HG03558 (cell line): ENCODE data around the gene KRTAP10-5.
"Not testable (repeated sequence)": the region's sequence is repeated elsewhere in the genome, so short reads cannot be mapped to it uniquely, and the experiment has no call there.

Source experiments
- ATAC-seq: cut with Tn5 transposase; IDR thresholded peaks from one replicate; pipeline ENCODE4 v1.9.1; 2021; ENCODE audit warnings: moderate number of reproducible peaks; ENCODE audit not compliant: unreplicated experiment; ENCODE audit errors: extremely low read depth

The KRTAP10-5 gene, protein sequence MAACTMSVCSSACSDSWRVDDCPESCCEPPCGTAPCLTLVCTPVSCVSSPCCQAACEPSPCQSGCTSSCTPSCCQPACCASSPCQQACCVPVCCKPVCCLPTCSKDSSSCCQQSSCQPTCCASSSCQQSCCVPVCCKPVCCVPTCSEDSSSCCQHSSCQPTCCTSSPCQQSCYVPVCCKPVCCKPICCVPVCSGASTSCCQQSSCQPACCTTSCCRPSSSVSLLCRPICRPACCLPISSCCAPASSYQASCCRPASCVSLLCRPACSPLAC

GRCh38 chr21:44580231-44580821 is at the start of gene KRTAP10-5:
Gene KRTAP10-5, minus strand, starts transcription at chr21:44580604. Its CDS starts 26 bp downstream, at chr21:44580578.
- not testable (repeated sequence) for ATAC-seq

- ATAC-seq, result no peak
Observed at GRCh38 chr21:44628707-44629391, 48.4 kb upstream of the KRTAP10-5 start.

- not testable (repeated sequence) for ATAC-seq
Observed at GRCh38 chr21:44627831-44628233, 47.4 kb upstream of the KRTAP10-5 start.

DNA sequence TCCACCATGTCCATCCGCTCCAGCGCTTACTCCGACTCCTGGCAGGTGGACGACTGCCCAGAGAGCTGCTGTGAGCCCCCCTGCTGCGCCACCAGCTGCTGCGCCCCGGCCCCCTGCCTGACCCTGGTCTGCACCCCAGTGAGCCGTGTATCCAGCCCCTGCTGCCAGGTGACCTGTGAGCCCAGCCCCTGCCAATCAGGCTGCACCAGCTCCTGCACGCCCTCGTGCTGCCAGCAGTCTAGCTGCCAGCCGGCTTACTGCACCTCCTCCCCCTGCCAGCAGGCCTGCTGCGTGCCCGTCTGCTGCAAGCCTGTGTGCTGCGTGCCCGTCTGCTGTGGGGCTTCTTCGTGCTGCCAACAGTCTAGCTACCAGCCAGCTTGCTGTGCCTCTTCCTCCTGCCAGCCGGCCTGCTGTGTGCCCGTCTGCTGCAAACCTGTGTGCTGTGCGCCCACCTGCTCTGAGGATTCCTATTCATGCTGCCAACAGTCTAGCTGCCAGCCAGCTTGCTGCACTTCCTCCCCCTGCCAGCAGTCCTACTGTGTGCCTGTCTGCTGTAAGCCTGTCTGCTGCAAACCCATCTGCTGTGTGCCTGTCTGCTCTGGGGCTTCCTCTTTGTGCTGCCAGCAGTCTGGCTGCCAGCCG is 46.9 kb upstream of the KRTAP10-5 start:
- not testable (repeated sequence) for ATAC-seq

GRCh38 chr21:44626673-44627143 is 46.3 kb upstream of the KRTAP10-5 start, which contains the start of gene KRTAP10-9:
Gene KRTAP10-9, plus strand, starts transcription at chr21:44627093. Its CDS starts 79 bp downstream, at chr21:44627172.
- no peak for ATAC-seq

- no peak for ATAC-seq
Observed at GRCh38 chr21:44626262-44626661, 45.9 kb upstream of the KRTAP10-5 start.

GRCh38 chr21:44625756-44626155 is 45.4 kb upstream of the KRTAP10-5 start:
- no peak for ATAC-seq

GRCh38 chr21:44623575-44623974 is 43.2 kb upstream of the KRTAP10-5 start:
- ATAC-seq, result no peak

DNA sequence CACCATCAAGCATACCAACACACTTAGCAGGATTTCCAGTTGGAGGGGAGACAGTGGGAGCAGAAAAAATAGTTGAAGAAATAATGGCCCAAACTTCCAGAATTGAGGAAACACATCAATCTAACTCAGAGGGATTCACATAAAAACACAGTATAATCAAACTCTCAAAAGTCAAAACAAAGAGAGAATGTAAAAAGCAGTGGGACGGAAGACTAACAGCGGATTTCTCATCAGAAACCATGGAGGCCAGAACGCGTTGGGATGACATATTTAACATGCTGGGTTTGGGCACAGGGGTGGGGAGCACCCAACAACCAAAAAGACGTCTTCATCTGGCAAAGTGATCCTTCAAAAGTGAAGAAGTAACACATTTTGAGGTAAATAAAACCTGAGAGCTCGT is 39.5 kb upstream of the KRTAP10-5 start:
- ATAC-seq, result no peak

DNA sequence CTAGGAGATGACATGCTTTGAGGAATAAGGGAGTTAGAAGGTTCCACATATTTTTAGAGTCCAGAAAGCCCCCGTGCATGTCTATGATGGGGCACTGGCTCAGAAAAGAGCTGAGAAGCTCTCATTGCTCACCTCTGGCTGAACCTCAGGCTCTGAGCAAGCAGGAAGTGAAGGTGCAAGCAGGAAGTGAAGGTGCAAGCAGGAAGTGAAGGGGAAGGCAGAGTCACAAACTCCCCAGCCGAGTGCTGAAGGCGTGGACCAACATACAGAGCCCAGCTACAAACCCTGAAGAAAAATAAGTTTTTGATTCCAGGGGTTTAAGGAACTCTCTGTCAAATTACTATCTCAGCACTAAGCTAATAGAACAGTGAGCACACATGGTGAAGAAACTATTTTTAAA is 38.5 kb upstream of the KRTAP10-5 start:
- no peak for ATAC-seq

DNA sequence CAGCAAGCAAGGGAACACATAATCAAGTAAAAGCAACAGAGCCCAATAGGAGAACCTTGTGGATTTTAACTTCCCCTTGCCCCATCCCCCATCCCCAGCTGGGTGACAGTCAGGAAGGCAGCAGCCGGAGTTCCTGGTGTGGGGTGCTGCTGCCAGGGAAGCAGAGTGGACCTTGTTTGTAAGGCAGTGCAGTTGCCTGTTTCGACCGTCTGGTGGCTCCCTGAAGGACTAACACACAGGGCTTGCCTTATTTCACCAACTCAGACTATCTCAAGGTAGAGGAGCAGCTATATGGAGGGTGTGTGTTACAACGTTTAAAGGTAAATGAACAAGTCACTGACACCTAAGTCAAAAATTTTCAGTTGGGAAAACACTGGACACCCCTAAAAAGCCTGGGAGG is 38.1 kb upstream of the KRTAP10-5 start:
- ATAC-seq, result no peak

DNA sequence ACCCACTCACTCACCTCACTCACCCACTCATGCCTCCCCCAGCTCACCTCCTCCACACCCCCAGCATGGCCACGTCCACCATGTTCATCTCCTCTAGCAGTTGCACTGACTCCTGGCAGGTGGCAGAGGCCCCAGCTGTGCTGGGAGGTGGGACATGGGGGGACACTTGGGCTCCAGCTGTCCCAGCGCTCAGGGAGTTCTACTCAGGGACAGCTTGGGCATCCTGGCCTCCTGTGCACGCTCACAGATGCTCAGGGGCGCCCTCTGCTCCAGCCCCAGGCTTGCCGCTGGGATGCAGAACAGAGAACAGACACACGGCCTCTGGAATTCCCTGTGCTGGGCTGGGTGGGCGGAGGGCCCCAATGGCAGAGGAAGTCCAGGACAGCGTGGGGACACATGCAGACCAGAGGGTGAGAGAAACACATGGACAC is 36.7 kb upstream of the KRTAP10-5 start:
- ATAC-seq, result no peak

DNA sequence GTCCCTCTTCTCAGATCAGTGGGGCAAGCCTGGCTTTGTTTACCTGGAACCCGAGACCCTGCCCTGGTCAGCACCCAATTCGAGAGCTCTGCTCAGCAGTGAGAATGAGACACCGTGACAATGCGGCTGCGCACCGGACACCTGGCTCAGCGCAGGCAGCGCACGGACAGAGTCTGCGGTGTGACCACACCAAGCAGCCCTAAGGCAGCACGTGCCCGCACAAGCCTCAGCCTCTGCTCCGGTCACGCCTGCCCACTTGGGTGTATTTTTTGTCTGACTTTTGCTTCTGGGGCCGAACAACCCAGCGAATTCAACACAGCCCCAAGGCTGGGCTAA is 36.2 kb upstream of the KRTAP10-5 start:
- no peak for ATAC-seq

GRCh38 chr21:44615911-44616590 is 35.6 kb upstream of the KRTAP10-5 start:
- no peak for ATAC-seq

DNA sequence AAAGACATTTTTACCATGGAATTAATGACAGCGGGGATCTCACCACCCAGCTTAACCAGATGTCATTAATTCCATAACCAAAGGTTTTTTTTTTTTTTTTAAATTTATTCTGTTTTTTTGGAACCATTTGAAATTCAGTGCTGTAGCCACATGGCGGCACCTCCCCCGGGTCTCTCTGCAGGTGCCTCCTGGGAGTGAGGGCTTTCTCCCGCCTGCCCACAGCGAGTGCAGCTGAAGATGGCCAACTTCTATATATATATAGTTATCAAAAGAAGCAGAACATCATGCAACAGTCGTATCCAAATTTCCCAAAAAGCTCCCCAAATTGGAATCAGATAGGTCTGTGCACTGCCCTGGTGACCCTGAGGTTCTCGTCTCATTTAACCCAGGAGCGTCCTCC is 35.1 kb upstream of the KRTAP10-5 start:
- no peak for ATAC-seq

- ATAC-seq, result no peak
Observed at GRCh38 chr21:44614961-44615391, 34.6 kb upstream of the KRTAP10-5 start.

- no peak for ATAC-seq
Observed at GRCh38 chr21:44614161-44614631, 33.8 kb upstream of the KRTAP10-5 start.

DNA sequence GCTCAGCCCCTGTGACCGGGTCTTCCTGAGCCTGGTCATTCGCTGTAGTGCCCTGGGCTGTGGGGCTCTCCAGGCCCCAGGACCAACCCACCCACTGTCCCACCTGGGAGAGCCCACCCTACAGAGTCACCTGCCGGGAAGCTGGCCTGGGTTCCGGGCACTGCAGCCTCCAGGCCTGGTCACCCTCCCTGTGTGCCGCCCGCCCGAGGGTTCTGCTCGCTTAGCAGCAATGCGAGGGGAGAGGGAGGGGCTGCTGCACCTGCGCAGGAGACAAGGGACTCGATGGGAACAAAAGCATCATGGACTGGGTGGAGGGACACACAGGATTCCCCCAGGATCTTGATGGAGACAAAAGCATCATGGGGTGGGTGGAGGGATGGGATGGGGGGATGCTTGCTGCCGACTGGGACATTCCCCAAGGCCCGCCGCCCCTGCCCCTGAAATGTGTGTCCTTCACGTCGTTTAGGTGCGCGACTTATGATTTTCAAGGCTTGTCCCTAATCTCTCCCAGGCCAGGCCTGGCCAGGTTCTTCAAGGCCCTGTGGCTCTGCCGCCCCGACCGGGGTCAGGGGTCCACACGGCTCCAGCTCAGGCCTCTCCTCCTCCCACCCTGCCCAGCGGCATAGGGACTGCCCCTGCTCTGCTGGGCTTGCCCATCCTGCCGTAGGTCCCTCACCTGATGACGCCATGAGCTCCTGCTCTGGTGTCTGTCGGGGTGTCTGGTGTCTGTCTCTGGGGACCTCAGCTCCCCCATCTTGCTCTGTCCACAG is 33.2 kb upstream of the KRTAP10-5 start:
- no peak for ATAC-seq

DNA sequence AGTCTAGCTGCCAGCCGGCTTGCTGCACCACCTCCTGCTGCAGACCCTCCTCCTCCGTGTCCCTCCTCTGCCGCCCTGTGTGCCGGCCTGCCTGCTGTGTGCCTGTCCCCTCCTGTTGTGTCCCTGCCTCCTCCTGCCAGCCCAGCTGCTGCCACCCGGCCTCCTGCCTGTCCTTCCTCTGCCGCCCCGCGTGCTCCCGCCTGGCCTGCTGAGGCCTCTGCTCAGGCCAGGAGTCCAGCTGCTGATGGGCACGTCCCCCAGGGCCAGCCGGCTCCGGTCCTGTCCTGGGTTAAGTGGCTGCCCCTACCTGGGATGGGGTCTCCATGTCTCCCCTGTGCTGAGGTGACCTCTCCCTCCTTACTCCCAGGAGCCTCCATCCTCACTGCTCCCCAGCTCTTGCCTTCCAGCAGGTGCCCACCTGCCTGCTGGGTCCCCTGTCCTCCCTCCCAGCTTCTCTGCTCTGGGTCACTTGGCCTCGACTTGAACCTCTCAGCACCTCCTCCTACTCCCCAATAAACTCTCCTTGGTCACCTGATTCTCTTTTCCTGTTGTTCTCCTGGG is 32.3 kb upstream of the KRTAP10-5 start:
- no peak for ATAC-seq
